GM23248 (cell line): ENCODE results near the gene HOXB9. TPM values are rescaled to one million over a fixed set of nuclear protein-coding genes. Genes with fewer than 3 reads are reported as not detected.
A peak's percentile ranks its signal among the peaks of the same experiment; 100 is the strongest.

Experiments used
- DNase-seq: peaks from one replicate; pipeline ENCODE4 v3.0.0-alpha.2; 2015
- H2AFZ ChIP-seq: fragments of 200-600 bp; sonication (generic); 2 replicates; pipeline ENCODE4 v1.6.1; 2016; ENCODE audit warnings: antibody characterized with exemption
- H3F3A ChIP-seq: fragments of 200-600 bp; sonication (generic); 2 replicates; pipeline ENCODE4 v1.6.1; 2016; ENCODE audit warnings: mild to moderate bottlenecking, antibody characterized with exemption, mixed run types; ENCODE audit not compliant: insufficient read depth
- H3K27ac ChIP-seq: fragments of 200-600 bp; sonication (generic); 2 replicates; pipeline ENCODE4 v1.5.1; 2016; ENCODE audit warnings: mild to moderate bottlenecking
- H3K27me3 ChIP-seq: fragments of 200-600 bp; sonication (generic); replicated peaks from 2 replicates; pipeline ENCODE4 v1.6.1; 2016; ENCODE audit warnings: mild to moderate bottlenecking; ENCODE audit not compliant: insufficient read depth
- H3K36me3 ChIP-seq: fragments of 200-600 bp; sonication (generic); 2 replicates; pipeline ENCODE4 v1.6.1; 2016; ENCODE audit warnings: low read depth, mild to moderate bottlenecking
- H3K4me1 ChIP-seq: fragments of 200-600 bp; sonication (generic); 2 replicates; pipeline ENCODE4 v1.6.1; 2016; ENCODE audit warnings: mild to moderate bottlenecking; ENCODE audit not compliant: insufficient read depth
- H3K4me2 ChIP-seq: fragments of 200-600 bp; sonication (generic); one replicate; pipeline ENCODE4 v1.6.1; 2016; ENCODE audit warnings: mild to moderate bottlenecking; ENCODE audit not compliant: unreplicated experiment
- H3K4me3 ChIP-seq: fragments of 200-600 bp; sonication (generic); 2 replicates; pipeline ENCODE4 v1.5.1; 2016; ENCODE audit warnings: mild to moderate bottlenecking
- H3K79me2 ChIP-seq: fragments of 200-600 bp; sonication (generic); 2 replicates; pipeline ENCODE4 v1.6.1; 2016; ENCODE audit warnings: mild to moderate bottlenecking; ENCODE audit not compliant: insufficient read depth
- H3K9ac ChIP-seq: fragments of 200-600 bp; sonication (generic); 2 replicates; pipeline ENCODE4 v1.6.1; 2016; ENCODE audit warnings: mild to moderate bottlenecking
- H3K9me2 ChIP-seq: fragments of 200-600 bp; sonication (generic); 2 replicates; pipeline ENCODE4 v1.6.1; 2016; ENCODE audit warnings: mixed run types, mild to moderate bottlenecking, moderate library complexity; ENCODE audit not compliant: insufficient read depth
- H3K9me3 ChIP-seq: fragments of 200-600 bp; sonication (generic); one replicate; pipeline ENCODE4 v1.6.1; 2017; ENCODE audit warnings: low read depth
- H4K20me1 ChIP-seq: fragments of 200-600 bp; sonication (generic); 2 replicates; pipeline ENCODE4 v1.6.0; 2016; ENCODE audit not compliant: insufficient read depth
- EZH2 ChIP-seq: fragments of 200-600 bp; sonication (generic); IDR thresholded peaks from 2 replicates; pipeline ENCODE4 v1.6.1; 2018; ENCODE audit warnings: antibody characterized with exemption, mild to moderate bottlenecking; ENCODE audit not compliant: insufficient read depth, poor library complexity, severe bottlenecking
- EZH2phosphoT487 ChIP-seq: fragments of 200-600 bp; sonication (generic); IDR thresholded peaks from 2 replicates; pipeline ENCODE4 v1.6.1; 2018; ENCODE audit warnings: antibody characterized with exemption, moderate library complexity, mild to moderate bottlenecking, low read depth; ENCODE audit not compliant: insufficient read depth
- WGBS, 2 experiments: methylation state at CpG; one replicate each; pipeline ENCODE4 v1.1.6; 2015 to 2017; ENCODE audit warnings: low lambda C conversion rate in 2 of 2, low coverage in 1 of 2; ENCODE audit errors: missing lambda C conversion rate in 2 of 2; 5-methylcytosine and 5-hydroxymethylcytosine counted together
- in situ Hi-C: fragments of 300-500 bp; cut with MboI; formaldehyde crosslinking; loops from 2 replicates; pipeline ENCODE4 v1.15.0; 2020
- polyA plus RNA-seq: library from polyadenylated mRNA; unstranded; fragments of >200 nt; fragmentation: Nextera tagmentation; extraction: Ambion mirVana; gene quantifications from 2 replicates; pipeline ENCODE4 v1.2.1, GENCODE V29; 2016
- total RNA-seq: library from RNA; depleted of rRNA; stranded (reverse); fragments of >200 nt; shearing (Covaris generic); gene quantifications from 2 replicates; pipeline ENCODE4 v1.2.3, GENCODE V29; 2014

The HOXB9 gene
- total and polyA plus RNA-seq, 2 experiments from 2014 or later = not detected

- peak; percentile 83 for DNase-seq
- H4K20me1 ChIP-seq = no peaks in the 10 kb centered on the region
- in situ Hi-C loops = no loop called here
- H3K79me2 ChIP-seq = no peaks in the 10 kb centered on the region
- no peak overlapping the region for H2AFZ ChIP-seq
- TF ChIP-seq EZH2phosphoT487 (0 out of 2 replicates have a peak, but pooled peaks have one; percentile 44), EZH2 (peak; percentile 59)
- H3K9ac ChIP-seq = no peak overlapping the region
- H3K27me3 ChIP-seq = peaks cover 87% of the 10 kb centered on the region
- 5 to 9% methylated on average over 38 of the region's 39 CpGs for WGBS, 2 experiments
- no peaks in the 10 kb centered on the region for H3K9me3 ChIP-seq
- H3F3A ChIP-seq = peaks cover 12% of the 10 kb centered on the region
- H3K4me2 ChIP-seq = no peak overlapping the region
- no peak overlapping the region for H3K27ac ChIP-seq
- no peaks in the 10 kb centered on the region for H3K9me2 ChIP-seq
- no peak overlapping the region for H3K4me3 ChIP-seq
- 0 out of 2 replicates have a peak, but pooled peaks cover 4% of the 10 kb centered on the region for H3K4me1 ChIP-seq
- no peaks in the 10 kb centered on the region for H3K36me3 ChIP-seq
Observed at GRCh38 chr17:48636177-48637018, 10.2 kb upstream of the HOXB9 start.

- Histone ChIP-seq H3K36me3 (no peaks in the 10 kb centered on the region), H3K79me2 (no peaks in the 10 kb centered on the region), H3F3A (peaks cover 12% of the 10 kb centered on the region), H3K4me3 (no peak overlapping the region), H2AFZ (no peak overlapping the region), H3K9ac (no peak overlapping the region), H3K27me3 (peaks cover 87% of the 10 kb centered on the region), H4K20me1 (no peaks in the 10 kb centered on the region), H3K9me2 (no peaks in the 10 kb centered on the region), H3K4me2 (no peak overlapping the region), H3K4me1 (0 out of 2 replicates have a peak, but pooled peaks cover 4% of the 10 kb centered on the region), H3K9me3 (no peaks in the 10 kb centered on the region), H3K27ac (no peak overlapping the region)
- DNase-seq = no peak
- in situ Hi-C loops = no loop called here
- no peak for TF ChIP-seq EZH2
- TF ChIP-seq EZH2phosphoT487 = no peak
- WGBS, 2 experiments = 32% methylated on average over 20 of the region's 20 CpGs
Observed at GRCh38 chr17:48634493-48635208, 8.5 kb upstream of the HOXB9 start.

DNA sequence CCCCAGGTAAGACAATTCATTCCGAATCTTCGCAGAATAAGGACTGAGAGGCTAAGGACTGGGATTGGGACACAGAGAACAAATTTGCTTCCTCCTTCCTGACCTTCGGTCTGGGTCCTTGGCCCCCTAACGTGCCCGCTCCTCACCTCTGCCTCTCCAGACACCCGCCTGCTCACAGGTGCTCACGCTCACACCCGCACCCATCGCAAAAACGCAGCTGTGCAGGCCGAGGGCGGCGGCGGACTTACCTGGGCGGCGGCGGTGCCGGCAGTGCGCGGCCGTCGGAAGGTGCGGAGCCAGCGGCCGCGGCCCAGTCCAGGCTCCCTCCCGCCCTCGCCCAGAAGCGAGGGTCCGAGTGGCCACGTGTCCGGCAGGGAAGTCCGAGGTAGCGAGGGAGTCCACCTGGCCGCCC lies 7.1 kb upstream of the HOXB9 start:
- H4K20me1 ChIP-seq = no peaks in the 10 kb centered on the region
- no peak overlapping the region for H3K27ac ChIP-seq
- H3F3A ChIP-seq = peaks cover 12% of the 10 kb centered on the region
- in situ Hi-C loops = no loop called here
- peaks cover 87% of the 10 kb centered on the region for H3K27me3 ChIP-seq
- TF ChIP-seq EZH2 = no peak
- TF ChIP-seq EZH2phosphoT487 = no peak
- H3K4me1 ChIP-seq = 0 out of 2 replicates have a peak, but pooled peaks cover 4% of the 10 kb centered on the region
- no peak for DNase-seq
- no peak overlapping the region for H2AFZ ChIP-seq
- H3K9me3 ChIP-seq = no peaks in the 10 kb centered on the region
- H3K36me3 ChIP-seq = no peaks in the 10 kb centered on the region
- H3K79me2 ChIP-seq = no peaks in the 10 kb centered on the region
- H3K9me2 ChIP-seq = no peaks in the 10 kb centered on the region
- WGBS, 2 experiments = 9 to 10% methylated on average over 27 to 34 of the region's 35 CpGs
- no peak overlapping the region for H3K4me3 ChIP-seq
- H3K9ac ChIP-seq = no peak overlapping the region
- no peak overlapping the region for H3K4me2 ChIP-seq

- H3K27ac ChIP-seq = no peak overlapping the region
- H3K36me3 ChIP-seq = no peaks in the 10 kb centered on the region
- in situ Hi-C loops = no loop called here
- no peak overlapping the region for H3K4me3 ChIP-seq
- no peaks in the 10 kb centered on the region for H3K9me3 ChIP-seq
- H3K4me1 ChIP-seq = 0 out of 2 replicates have a peak, but pooled peaks cover 4% of the 10 kb centered on the region
- WGBS, 2 experiments = 21 to 27% methylated on average over 7 of the region's 7 CpGs
- H3K79me2 ChIP-seq = no peaks in the 10 kb centered on the region
- TF ChIP-seq EZH2phosphoT487 (peak; percentile 62; the same call in 1 of the 2 replicates), EZH2 (peak; percentile 29)
- no peak overlapping the region for H3K4me2 ChIP-seq
- H2AFZ ChIP-seq = no peak overlapping the region
- H3K27me3 ChIP-seq = peaks cover 91% of the 10 kb centered on the region
- no peaks in the 10 kb centered on the region for H3K9me2 ChIP-seq
- peaks cover 11% of the 10 kb centered on the region for H3F3A ChIP-seq
- H3K9ac ChIP-seq = no peak overlapping the region
- no peak for DNase-seq
- no peaks in the 10 kb centered on the region for H4K20me1 ChIP-seq
Observed at GRCh38 chr17:48632579-48633265, 6.6 kb upstream of the HOXB9 start.
